K562 (cell line): Measurements from ENCODE around the gene IRAG1. TPM values are rescaled to one million over a fixed set of nuclear protein-coding genes. Genes with fewer than 3 reads are reported as not detected.

Source experiments
- CBFB ChIP-seq: sonication (generic); formaldehyde crosslinking; IDR thresholded peaks from 2 replicates; pipeline ENCODE4 v1.4.0; 2020; ENCODE audit warnings: mild to moderate bottlenecking, missing genetic modification reagents
- DMBX1 ChIP-seq: fragments of 250-450 bp; sonication (Bioruptor Pico); IDR thresholded peaks from 2 replicates; pipeline ENCODE4 v1.8.0; 2022; ENCODE audit warnings: inconsistent platforms, mild to moderate bottlenecking, moderate library complexity, borderline replicate concordance
- E2F8 ChIP-seq: fragments of 450-650 bp; IDR thresholded peaks from 2 replicates; pipeline ENCODE4 v1.7.1; 2018; ENCODE audit warnings: mild to moderate bottlenecking, low read depth; ENCODE audit not compliant: partially characterized antibody
- LEF1 ChIP-seq: fragments of 450-650 bp; IDR thresholded peaks from 2 replicates; pipeline ENCODE4 v1.6.1; 2016; ENCODE audit warnings: mild to moderate bottlenecking
- MBD1 ChIP-seq: fragments of 250-450 bp; sonication (Bioruptor Pico); IDR thresholded peaks from 2 replicates; pipeline ENCODE4 v1.8.0; 2022; ENCODE audit warnings: inconsistent platforms
- MBD2 ChIP-seq: sonication (generic); IDR thresholded peaks from 2 replicates; pipeline ENCODE4 v1.6.1; 2016; ENCODE audit warnings: low read depth, borderline replicate concordance
- MCM3 ChIP-seq: fragments of 450-650 bp; IDR thresholded peaks from 2 replicates; pipeline ENCODE4 v1.6.1; 2016
- MCM5 ChIP-seq: fragments of 450-650 bp; IDR thresholded peaks from 2 replicates; pipeline ENCODE4 v1.6.1; 2016; ENCODE audit warnings: low read depth
- MYBL2 ChIP-seq, 2 experiments: fragments of 450-650 bp in 1 of 2; sonication (generic) in 1 of 2; formaldehyde crosslinking in 1 of 2; IDR thresholded peaks; 2 replicates each; pipeline versions ENCODE4 v1.6.1 to v1.8.1; 2017 to 2022; ENCODE audit warnings: borderline replicate concordance in 1 of 2, inconsistent platforms in 1 of 2, low read depth in 1 of 2, mild to moderate bottlenecking in 1 of 2, missing genetic modification reagents in 1 of 2, moderate library complexity in 1 of 2
- MYC ChIP-seq, 2 experiments: fragments of 250-450 bp in 1 of 2; sonication (Bioruptor Pico) in 1 of 2; IDR thresholded peaks; 2 replicates each; pipeline versions ENCODE4 v1.5.1 to v1.6.1; 2012 to 2021; ENCODE audit warnings: low read depth in 2 of 2, borderline replicate concordance in 1 of 2, improper control_type of control experiment in 1 of 2, low read length in 1 of 2, mild to moderate bottlenecking in 1 of 2, moderate library complexity in 1 of 2
- PHF20 ChIP-seq: fragments of 450-650 bp; IDR thresholded peaks from 2 replicates; pipeline ENCODE4 v1.6.1; 2018; ENCODE audit not compliant: partially characterized antibody
- RFX1 ChIP-seq: fragments of 450-650 bp; IDR thresholded peaks from 2 replicates; pipeline ENCODE4 v1.6.1; 2016; ENCODE audit warnings: mild to moderate bottlenecking, moderate library complexity
- ZBTB33 ChIP-seq: sonication (generic); formaldehyde crosslinking; IDR thresholded peaks from 2 replicates; pipeline ENCODE4 v1.8.1; 2023; ENCODE audit warnings: mild to moderate bottlenecking, missing genetic modification reagents
- ZNF3 ChIP-seq: fragments of 250-450 bp; sonication (Bioruptor Pico); IDR thresholded peaks from 2 replicates; pipeline ENCODE4 v1.5.0; 2021; ENCODE audit warnings: mild to moderate bottlenecking, moderate library complexity
- polyA plus RNA-seq, 8 experiments: library from polyadenylated mRNA; depleted of rRNA in 4 of 8; stranded (reverse) in 5 of 8; unstranded in 3 of 8; fragments of >200 nt; fragmentation: Nextera tagmentation in 2 of 8; fragmentation: Illumina TruSeq in 1 of 8; extraction: Ambion mirVana in 2 of 8; extraction: Trizol in 1 of 8; gene quantifications; 2 replicates each; pipeline versions ENCODE4 v1.2.1 to v1.2.3, GENCODE V29; 2011 to 2014; ENCODE audit warnings: inconsistent platforms in 1 of 8, missing spikeins in 1 of 8
- total RNA-seq, 7 experiments: library from RNA; depleted of rRNA in 6 of 7; stranded (reverse); fragments of >200 nt in 6 of 7; fragmentation: Illumina TruSeq in 2 of 7; extraction: Trizol in 2 of 7; gene quantifications; 2 replicates each; pipeline versions ENCODE4 v1.2.1 to v1.2.3, GENCODE V29; 2011 to 2021; ENCODE audit warnings: low replicate concordance in 1 of 7
- TF ChIP-seq, protein P1 (sequence below): sonication (generic); formaldehyde crosslinking; IDR thresholded peaks from 2 replicates; pipeline ENCODE4 v1.8.1; 2023; ENCODE audit warnings: mild to moderate bottlenecking, missing genetic modification reagents
- TF ChIP-seq, protein P2 (sequence below), 2 experiments: fragments of 250-450 bp in 1 of 2; fragments of 450-650 bp in 1 of 2; sonication (Bioruptor Pico) in 1 of 2; IDR thresholded peaks; 2 replicates each; pipeline versions ENCODE4 v1.6.1 to v1.8.0; 2016 to 2021; ENCODE audit warnings: mild to moderate bottlenecking in 2 of 2, moderate library complexity in 2 of 2, missing compliant biosample characterization in 1 of 2, missing genetic modification characterization in 1 of 2

Gene IRAG1
- total and polyA plus RNA-seq, 9 of the 15 experiments (the other 6 are each of a cell fraction or from before 2014, with no cell fraction given) = 0.01 to 0.22 (median 0.09) TPM; not detected in 1

DNA sequence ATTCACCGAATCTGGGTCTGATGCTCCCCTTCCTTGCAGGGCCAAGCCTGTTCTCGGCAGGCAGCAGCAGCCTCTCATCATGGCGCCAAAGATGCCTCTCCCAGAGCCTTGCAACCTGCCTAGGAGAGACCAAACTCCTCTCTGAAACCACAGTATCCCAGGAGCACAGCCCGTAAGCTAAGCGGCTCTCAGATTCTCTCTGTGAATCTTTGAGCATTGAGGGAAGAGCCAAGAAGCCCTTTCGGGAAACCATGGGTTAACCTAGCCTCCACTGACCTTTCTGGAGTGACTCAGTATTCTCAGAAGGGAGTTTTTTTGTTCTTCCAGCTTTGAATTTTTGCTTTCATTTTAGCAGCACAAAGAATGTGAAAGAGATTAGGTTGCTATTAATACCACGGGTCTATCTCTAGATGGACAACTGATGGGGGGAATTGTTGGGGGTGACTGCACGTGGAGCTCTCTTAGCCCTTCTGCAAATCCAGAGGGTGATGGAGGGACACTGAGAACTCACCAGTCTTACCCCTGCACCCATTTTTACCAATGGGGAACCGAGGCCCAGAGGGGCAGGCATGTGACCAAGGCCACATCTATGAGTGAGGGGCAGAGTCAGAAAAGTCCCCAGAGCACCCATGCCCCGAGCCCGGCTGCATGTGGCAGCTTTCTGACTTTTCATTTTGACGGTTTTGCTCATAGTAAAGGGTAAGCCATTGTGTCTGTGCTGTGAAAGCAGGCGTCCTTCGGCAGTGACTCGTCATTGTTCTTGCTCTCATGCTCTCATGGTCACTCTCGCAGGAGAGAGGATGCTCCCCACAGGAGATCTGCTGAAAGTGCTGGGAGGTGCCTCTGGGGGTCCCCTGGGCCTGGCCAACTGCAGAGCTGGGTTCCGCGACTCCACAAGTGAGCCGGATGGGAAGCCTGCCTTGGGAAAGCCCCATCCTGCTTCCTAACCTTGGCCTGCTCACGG is 36.0 kb downstream of the IRAG1 start (continued):
- TF ChIP-seq ZBTB33 = no peak
- TF ChIP-seq, protein P1, sequence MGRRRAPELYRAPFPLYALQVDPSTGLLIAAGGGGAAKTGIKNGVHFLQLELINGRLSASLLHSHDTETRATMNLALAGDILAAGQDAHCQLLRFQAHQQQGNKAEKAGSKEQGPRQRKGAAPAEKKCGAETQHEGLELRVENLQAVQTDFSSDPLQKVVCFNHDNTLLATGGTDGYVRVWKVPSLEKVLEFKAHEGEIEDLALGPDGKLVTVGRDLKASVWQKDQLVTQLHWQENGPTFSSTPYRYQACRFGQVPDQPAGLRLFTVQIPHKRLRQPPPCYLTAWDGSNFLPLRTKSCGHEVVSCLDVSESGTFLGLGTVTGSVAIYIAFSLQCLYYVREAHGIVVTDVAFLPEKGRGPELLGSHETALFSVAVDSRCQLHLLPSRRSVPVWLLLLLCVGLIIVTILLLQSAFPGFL (CRISPR knock-in tag) = no peak
- no peak for TF ChIP-seq MBD2
- TF ChIP-seq RFX1 = no peak
- TF ChIP-seq MYC (IDR thresholded peaks at IDR 0.05; ENCODE audit: low read depth, low read length) = no peak
- no peak for TF ChIP-seq MYC (CRISPR knock-in tag; IDR thresholded peaks at IDR 0.05; ENCODE audit: borderline replicate concordance, low read depth)
- TF ChIP-seq MBD1 = no peak
- TF ChIP-seq MYBL2 (IDR thresholded peaks at IDR 0.05; ENCODE audit: low read depth) = no peak
- TF ChIP-seq MYBL2 (CRISPR knock-in tag; IDR thresholded peaks at IDR 0.05; ENCODE audit: borderline replicate concordance) = no peak
- TF ChIP-seq MCM3 = no peak
- TF ChIP-seq LEF1 = peak; percentile 68
- TF ChIP-seq CBFB (CRISPR knock-in tag) = no peak
- TF ChIP-seq DMBX1 (CRISPR knock-in tag) = no peak
- TF ChIP-seq PHF20 = no peak
- TF ChIP-seq, protein P2, sequence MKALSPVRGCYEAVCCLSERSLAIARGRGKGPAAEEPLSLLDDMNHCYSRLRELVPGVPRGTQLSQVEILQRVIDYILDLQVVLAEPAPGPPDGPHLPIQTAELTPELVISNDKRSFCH (CRISPR knock-in tag; IDR thresholded peaks at IDR 0.05) = no peak
- TF ChIP-seq, protein P2 (tag; IDR thresholded peaks at IDR 0.05) = peak; percentile 94
- no peak for TF ChIP-seq ZNF3 (CRISPR knock-in tag)
- TF ChIP-seq E2F8 = no peak
- no peak for TF ChIP-seq MCM5
